ENCODE data around the gene SOX3.

Gene SOX3

DNA sequence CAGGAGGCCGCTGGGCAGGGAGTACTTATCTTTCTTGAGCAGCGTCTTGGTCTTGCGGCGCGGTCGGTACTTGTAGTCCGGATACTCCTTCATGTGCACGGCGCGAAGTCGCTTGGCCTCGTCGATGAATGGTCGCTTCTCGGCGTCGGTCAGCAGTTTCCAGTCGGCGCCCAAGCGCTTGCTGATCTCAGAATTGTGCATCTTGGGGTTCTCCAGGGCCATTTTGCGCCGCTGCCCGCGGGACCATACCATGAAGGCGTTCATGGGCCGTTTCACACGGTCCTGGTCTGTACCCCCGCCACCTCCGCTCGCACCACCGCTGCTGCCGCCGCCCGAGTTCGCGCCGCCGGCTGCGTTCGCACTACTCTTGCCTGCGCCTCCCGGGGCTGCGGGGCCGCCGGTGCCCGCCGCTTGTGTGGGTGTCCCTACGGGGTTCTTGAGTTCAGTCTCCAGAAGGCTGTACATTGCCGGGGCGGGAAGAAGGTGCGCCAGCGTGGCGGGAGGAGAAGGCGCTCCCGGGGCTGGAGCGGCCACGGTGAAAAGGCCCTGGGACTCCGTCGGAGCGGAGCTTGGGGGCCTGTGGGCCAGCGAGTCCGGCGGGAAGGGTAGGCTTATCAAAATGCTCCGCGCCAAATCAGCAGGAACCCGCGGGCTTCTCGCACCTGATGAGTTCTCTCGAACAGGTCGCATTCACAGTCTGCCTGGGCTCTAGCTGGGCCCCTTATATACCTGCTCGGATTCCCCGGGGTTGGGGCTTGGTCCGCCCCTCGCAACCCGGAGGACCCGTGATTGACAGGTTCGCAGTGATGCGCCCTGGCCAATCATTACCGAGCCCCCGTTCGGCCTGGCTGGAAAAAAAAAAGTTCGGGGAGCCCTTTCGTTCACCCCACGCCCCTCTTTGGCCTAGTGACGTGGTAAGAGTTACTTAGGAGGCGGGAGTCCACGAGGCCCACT lies at the start of gene SOX3:
Gene SOX3, minus strand, starts transcription at position 699 of the 954 bp plus-strand sequence. Its CDS starts 9 bp downstream, at position 690.
- in situ Hi-C loops (cut with MboI; ENCODE audit: low pct_unique_long_range_greater_than_20kb, low sequenced_read_pairs), result no loop called here
- DNase-seq, result no peak

DNA sequence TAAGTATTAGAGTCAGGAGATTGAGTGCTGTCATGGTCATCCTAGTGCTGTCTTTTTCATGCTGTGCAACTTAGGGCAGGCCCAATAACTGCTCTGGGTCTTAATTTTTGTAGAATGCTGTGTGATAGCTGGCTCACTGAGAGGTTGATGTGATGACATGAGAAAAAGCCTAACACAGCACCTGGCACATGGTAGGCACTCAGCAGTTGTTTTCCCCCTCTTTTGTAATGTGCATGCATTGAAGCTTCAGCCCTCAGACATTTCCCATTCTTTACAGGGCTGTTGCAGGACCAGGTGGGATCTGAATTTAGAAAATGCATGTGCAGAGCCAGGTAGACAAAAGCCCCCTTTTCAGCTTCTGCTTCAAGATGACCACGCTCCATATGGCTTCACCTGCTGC lies 44.1 kb upstream of the SOX3 start:
- in situ Hi-C loops (cut with MboI; ENCODE audit: low pct_unique_long_range_greater_than_20kb, low sequenced_read_pairs), result no loop called here
- DNase-seq, result no peak

DNA sequence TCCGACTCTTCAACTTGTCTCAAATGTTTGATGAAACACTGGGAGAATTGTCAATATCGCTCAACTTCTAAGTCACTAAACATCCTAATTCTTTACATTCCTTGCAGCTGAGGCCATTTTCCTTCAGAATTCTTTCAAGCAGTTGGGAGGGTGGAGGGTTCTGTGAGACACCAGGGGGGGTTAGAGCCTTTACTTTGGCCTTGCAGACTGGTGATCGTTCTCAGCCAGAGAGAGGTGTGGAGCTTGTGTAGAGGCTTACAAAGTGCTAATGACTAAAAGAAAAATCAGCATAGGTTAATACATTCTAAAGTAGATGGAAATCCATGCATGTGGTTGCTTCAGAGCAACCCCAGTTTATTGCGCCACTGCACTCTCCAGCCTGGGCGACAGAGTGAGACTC lies 21.3 kb upstream of the SOX3 start:
- DNase-seq, result no peak
- in situ Hi-C loops (cut with MboI; ENCODE audit: low pct_unique_long_range_greater_than_20kb, low sequenced_read_pairs), result no loop called here

DNA sequence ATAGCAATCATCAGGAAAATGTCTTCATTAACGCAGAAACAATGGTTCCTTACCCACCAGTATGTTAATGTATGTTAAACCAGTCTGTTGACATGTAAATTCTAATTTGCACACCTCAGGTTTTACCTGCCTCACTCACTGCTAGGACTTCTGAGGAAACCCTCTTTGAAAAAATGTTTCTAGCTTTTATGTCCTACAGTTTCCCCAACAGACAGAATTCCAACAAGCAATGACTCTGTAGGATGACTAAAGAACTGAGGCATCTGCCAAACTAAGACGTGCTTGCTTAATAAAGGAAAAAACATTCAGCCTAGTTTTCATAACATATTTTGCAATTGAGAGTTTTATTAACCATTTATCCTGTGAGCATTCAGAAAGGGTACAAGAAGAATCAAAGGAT lies 20.6 kb upstream of the SOX3 start:
- in situ Hi-C loops (cut with MboI; ENCODE audit: low pct_unique_long_range_greater_than_20kb, low sequenced_read_pairs), result no loop called here
- no peak for DNase-seq

DNA sequence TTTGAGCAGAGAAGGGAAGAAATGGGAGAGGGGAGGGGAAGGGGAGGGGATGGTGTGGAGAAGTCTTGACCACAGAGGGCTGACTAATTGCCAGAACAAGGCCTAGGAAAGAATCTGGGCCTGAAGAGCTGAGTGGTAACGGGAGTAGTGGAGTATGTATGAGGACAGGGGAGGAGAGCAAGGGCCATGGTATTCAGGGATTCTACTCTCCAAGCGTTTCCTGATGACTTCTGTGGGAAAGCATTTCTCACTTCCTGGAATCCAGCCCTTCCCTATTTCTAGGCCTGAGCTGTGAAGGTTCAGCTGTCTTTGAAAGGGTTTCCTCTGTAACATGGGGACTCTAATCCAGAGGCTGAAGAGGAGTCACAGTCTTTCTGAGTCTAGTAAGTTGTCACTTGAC lies 19.7 kb upstream of the SOX3 start:
- DNase-seq, result no peak
- in situ Hi-C loops (cut with MboI; ENCODE audit: low pct_unique_long_range_greater_than_20kb, low sequenced_read_pairs), result no loop called here

DNA sequence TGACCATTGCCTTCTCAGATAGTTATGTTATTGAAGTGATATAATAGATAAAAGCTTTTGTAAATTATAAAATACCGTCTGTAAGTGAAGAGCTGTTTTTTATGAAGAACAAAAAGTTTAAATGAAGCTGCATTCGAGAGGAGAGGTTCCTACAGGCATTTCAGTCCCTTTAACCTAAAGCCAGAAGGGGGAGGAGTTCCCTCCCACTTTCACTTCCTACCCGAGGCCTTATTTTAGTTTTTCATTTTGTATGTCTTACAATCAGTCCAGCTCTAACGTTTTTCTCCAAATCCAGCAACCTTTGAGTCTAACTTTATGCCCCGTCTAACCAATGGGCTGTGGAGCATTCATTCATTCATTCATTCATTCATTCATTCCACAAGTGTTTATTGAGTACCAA lies 16.5 kb upstream of the SOX3 start:
- in situ Hi-C loops (cut with MboI; ENCODE audit: low pct_unique_long_range_greater_than_20kb, low sequenced_read_pairs), result no loop called here
- DNase-seq, result no peak

DNA sequence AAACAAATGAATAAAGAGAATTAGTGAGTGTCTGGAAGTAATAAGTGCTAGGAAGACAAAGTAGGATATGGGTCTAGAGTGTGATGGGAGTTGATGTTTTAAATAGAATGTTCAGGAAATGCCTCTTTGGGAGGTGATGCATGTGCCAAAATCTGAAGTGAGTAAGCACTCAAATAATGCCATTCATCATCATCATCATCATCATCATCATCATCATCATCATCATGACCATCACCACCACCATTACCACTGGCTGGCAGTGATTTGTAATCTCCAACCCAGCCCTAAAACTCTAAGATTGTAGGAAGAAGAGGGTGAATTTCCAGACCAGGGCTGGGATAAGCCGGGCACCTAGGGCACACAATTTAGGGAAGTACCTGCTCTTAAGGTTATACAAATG lies 9.7 kb upstream of the SOX3 start:
- in situ Hi-C loops (cut with MboI; ENCODE audit: low pct_unique_long_range_greater_than_20kb, low sequenced_read_pairs), result no loop called here
- DNase-seq, result no peak

DNA sequence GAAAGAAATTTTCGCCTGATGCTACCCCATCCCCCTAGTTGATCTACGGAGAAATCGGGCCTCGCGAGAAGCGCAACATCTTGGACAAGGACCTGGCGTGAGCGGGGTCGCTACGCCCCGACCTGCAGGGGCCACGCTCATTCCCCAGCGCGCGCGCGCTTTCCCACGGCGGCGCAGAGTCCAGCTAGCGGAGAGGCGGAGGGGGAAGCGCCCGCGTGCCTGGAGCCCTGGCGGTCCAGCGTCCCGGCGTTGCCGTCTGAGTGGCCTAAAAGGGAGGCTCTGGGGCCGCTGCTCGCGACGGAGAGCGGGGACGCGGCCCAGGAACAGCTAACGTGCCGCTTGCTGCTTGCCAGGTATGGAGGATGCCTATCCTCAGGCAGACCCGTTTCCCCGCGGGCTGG lies 6.0 kb upstream of the SOX3 start:
- in situ Hi-C loops (cut with MboI; ENCODE audit: low pct_unique_long_range_greater_than_20kb, low sequenced_read_pairs), result no loop called here
- no peak for DNase-seq

DNA sequence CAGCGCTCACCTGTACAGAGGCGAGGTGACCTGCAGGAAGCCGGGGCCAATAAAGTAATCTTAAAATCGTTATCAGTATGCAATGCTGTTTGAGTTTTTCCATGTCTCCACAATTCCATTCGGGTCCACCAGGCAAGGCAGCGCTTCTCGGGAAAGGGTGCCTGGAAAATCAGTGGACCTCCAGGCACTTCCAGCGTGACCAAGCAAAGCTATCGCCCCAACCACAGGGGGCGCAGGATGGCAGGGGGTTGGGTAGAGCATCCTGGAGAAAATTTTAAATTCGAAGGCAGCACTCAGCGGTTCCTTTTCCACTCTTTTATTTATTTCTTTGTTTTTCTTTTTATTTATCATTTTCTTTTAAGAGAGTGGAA lies 5.4 kb upstream of the SOX3 start:
- no peak for DNase-seq
- in situ Hi-C loops (cut with MboI; ENCODE audit: low pct_unique_long_range_greater_than_20kb, low sequenced_read_pairs), result no loop called here

DNA sequence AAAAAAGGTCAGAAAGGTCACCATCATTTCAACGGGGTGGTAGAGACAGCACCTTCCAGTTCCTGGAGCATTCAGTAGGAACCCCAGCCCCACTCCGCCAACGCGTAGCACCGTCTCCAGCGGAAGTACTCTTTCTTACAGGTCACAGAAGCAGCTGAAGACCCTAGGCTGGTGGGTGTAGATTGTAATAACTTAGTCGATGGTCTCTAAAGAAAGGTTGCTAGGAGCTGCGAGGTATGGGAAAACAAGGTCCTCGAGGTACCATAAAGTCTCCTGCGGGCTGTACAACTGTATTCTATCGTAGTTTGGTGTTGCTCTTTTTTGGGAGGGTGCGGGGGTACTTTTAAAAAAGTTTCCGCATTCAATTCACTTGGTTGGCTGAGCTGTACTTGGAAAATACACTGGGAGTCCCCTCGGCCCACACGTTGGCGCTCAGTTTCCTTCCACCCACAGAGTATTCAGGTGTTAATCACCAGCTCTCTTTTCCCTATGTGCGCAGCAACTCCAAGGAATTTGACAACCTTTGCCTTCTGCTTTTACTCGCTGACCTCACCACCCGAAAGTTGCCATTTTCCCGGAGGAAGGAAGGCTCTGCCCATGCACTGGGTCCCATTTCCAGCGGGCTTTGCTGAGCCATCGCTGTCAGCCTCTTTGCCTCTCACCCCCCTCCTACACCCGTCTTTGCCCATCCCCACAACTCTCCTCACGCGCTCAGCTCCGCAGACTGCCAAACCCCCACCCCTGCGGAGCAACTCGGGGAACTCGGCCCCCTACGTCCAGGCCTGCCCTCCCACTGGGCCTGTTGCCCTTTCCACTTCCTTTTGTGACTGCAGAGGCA lies 4.8 kb upstream of the SOX3 start:
- in situ Hi-C loops (cut with MboI; ENCODE audit: low pct_unique_long_range_greater_than_20kb, low sequenced_read_pairs), result no loop called here
- DNase-seq, result no peak

DNA sequence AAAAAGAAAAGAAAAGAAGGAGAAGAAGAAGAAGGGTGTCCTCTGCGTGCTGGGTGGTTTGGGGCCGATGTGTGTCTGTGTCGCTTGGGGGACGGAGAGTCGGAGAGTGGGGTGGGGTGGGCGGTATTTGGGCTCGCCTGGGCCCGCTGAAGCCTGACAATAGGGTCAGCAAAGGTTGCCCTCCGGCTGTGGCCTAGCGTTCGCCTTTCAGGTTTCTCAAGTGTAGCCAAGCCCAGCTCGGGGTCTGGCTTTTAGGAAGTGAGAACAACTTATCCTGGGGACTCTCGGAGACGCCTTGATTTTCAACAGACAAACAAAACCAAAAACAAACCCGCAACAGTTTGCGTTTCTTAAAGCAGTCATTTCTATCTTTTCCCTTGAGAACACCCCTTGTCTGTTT lies 4.1 kb upstream of the SOX3 start:
- no peak for DNase-seq
- in situ Hi-C loops (cut with MboI; ENCODE audit: low pct_unique_long_range_greater_than_20kb, low sequenced_read_pairs), result no loop called here

DNA sequence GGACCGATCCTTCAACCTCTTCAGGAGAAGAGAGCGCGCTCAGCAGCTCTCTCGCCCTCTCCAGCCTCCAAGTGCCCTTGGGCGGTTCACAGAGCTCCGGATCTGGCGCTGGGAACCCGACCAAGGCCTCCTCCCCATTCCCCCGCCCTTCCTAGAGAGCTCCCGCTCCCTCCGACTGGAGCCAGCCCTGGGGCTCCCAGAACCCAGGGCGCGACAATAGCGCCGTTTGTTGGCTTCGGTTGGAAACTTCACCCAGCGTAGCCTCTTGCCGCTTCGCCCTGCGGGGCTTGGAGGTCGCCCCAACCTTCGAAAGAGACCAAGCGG lies 3.1 kb upstream of the SOX3 start:
- DNase-seq, result no peak
- in situ Hi-C loops (cut with MboI; ENCODE audit: low pct_unique_long_range_greater_than_20kb, low sequenced_read_pairs), result no loop called here

DNA sequence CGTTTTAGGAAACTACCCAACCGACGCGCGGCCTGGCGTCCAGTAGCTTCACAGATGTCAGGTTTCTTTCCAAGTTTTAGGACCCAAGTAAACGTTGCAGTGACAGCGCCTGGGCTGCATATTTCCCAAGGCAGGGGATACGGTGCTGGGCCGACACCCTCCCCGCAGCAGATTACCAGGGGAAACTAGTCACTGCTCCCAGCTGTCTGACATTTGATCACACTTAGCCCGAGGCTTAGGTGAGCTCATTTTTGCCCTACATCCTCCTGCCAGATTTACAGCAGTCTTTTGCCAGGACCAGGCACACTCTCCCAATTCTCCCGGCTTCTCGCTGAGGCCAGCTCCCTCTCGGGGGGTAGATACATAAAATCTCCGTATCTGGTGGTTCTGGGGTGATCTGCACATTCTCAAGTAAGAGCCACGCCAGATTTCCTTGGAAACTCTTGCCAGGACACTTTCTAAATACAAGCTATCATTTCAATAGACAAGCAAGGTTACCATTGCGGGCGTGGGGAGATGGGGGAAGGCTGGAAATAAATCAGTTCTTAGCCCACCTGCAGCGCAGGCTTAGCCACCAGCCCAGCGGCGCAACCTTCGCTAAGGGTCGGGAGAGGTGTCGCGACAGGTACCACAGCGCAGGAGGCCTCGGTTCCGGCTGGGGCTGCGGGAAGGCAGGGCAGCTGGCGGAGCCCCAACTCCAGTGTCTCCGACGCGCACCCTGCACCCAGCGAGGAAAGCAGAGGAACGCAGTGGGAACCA lies 2.5 kb upstream of the SOX3 start:
- no peak for DNase-seq
- in situ Hi-C loops (cut with MboI; ENCODE audit: low pct_unique_long_range_greater_than_20kb, low sequenced_read_pairs), result no loop called here

DNA sequence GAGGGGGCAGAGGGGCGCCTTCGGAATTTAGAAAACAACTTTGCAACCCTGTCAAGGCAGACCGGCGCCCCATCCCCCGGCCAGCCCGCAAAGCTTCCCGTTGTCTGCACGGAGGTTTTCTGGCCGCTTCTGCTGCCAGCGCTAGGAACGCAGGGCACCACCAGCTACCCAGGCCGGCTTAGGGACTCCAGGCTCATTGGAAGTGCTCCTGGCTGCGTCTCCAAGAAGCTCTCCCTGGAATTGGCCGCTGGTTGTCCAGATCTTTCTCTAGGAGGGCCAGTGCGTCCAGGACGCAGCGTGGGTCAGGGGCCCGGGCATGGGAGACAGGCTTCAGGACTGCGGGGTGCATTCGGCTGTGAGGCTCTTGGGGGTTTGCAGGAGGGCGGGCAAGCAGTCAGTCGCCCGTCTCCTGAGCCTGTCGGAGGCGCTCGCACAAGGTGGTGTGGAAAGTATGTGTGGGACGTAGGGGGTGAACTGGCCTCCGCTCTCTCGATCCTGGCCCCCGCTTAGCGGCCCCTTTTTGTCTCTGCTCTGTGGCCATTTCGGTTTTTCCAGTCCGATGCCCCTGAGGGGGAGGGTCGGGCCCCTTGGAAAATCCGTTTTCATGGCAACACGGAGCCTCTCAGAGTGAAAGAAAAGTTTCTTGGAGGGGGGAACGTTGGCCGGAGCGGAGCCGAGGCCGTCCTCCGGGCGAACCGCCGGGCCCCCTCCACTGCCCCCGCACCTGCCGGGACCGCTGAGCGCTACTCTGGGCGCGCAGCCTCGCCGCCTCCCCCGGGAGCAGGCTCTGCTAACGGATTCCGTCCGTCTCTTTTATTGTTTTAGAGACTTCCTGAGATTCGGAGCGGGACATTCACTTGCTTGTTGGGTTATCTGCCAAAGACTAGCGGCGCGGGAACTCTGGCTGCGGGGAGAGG lies 810 bp upstream of the SOX3 start:
- in situ Hi-C loops (cut with MboI; ENCODE audit: low pct_unique_long_range_greater_than_20kb, low sequenced_read_pairs), result no loop called here
- no peak for DNase-seq

DNA sequence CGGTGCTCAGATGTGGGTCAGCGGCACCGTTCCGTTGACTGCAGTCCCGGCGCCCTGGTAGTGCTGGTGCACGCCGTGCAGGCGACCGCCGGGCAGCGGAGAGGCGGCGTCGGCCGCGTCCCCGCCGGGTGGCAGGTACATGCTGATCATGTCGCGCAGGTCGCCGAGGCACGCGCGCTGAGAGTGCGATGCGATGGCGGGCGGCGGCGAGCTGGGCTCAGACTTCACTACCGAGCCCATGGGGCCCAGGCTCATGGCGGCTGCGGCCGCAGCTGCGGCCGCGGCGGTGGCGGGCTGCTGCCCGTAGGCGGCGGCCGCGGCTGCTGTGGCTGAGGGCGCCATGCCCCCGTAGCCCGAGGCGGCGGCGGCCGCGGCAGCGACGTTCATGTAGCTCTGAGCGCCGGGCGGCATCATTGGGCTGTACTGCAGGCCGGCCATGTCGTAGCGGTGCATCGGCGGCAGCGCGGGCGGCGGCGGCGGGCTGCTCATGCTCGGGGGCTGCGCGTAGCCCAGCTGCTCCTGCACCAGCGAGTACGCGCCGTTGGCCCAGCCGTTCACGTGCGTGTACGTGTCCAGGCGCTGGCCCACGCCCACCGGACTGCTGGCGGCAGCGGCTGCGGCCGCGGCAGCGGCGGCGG lies 1.0 kb downstream of the SOX3 start:
- in situ Hi-C loops (cut with MboI; ENCODE audit: low pct_unique_long_range_greater_than_20kb, low sequenced_read_pairs), result no loop called here
- no peak for DNase-seq

DNA sequence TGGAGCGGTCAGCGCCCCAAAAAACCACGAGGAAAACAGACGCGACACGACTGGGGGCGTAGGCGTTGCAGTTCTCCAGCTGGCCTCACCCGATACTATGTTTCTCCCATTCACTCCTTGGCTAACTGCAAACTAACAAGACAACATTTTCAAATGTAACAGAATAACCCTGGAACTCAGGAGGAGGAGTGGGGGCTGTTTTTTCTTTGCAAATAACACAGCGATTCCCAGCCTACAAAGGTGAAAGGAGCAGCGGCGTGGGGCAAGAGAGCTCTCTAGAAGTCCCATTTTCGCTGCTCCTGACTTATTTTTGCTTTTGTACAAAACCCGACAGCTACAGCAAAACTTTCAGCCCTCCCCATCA lies 1.6 kb downstream of the SOX3 start:
- peak; percentile 1 for DNase-seq
- in situ Hi-C loops (cut with MboI; ENCODE audit: low pct_unique_long_range_greater_than_20kb, low sequenced_read_pairs), result no loop called here

DNA sequence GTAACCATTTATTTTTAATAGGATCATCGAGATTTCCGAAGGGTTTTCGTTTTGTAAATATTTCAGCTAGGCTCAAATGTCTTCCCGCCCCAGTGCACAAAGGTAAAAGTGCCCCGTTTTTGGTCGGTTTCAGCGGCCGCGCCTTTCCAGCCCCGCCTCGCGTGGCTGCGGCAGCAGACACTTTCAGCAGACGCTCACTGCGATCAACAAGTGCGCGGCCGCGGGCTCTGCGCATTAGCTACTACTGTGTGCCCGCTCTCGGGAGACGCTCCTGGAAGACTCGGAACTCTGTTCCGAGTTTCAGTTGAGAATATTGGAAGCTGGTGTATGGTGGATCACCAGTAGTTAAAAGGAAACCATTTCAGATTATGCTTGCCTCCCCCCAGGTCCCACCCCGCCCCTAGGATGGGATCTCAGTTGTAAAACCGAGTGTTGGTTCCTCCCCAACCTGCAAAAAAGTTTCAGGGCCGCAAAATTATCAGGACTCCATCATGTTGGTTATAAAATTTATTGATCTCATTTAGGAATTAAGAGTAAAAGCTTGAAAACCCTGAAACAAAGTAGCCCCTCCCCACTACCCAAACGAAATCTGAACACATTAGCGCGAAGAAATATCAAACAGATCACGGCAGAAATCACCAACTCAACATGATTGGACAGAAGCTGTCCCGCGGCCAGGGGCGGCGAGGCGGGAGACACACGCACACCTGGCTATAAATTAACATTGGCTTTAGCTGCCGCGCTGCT lies 2.2 kb downstream of the SOX3 start:
- in situ Hi-C loops (cut with MboI; ENCODE audit: low pct_unique_long_range_greater_than_20kb, low sequenced_read_pairs), result no loop called here
- DNase-seq, result no peak

DNA sequence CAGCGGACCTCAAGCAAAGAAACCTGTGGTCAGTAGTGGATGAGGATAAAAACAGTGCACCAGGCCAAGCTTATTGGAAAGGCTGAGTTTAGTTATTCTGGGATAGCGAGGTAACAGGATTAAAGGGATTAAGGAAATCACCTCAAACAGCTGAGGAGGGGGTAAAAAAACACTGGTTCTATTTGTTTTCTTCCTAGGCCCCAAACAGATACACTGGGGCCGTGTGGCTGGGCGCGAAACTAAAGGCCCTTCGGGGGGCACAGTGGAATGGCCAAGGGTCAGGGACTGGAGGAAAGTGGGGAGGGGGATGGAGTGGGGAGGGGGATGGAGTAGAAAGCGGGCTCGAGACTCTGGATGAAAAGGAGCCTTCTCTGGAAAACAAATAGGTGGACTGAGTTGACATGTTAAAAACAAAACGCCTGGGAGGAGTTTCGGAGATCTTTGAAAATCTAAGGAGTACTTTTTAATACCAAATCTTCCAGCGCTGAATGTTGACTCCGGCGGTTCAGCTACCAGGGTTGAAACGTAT lies 2.9 kb downstream of the SOX3 start:
- in situ Hi-C loops (cut with MboI; ENCODE audit: low pct_unique_long_range_greater_than_20kb, low sequenced_read_pairs), result no loop called here
- DNase-seq, result no peak

All from KBM-7 (cell line).